Measurements from ENCODE around the gene ARL4D. TPM values are rescaled to one million over a fixed set of nuclear protein-coding genes. Genes with fewer than 3 reads are reported as not detected.
A peak's percentile ranks its signal among the peaks of the same experiment; 100 is the strongest.
"Not testable (repeated sequence)": the region's sequence is repeated elsewhere in the genome, so short reads cannot be mapped to it uniquely, and the experiment has no call there.

The ARL4D gene
- polyA plus RNA-seq, 3 donors, result 8.4 to 10.7 (median 9.7) TPM

GRCh38 chr17:43366891-43367736 is 31.7 kb upstream of the ARL4D start:
- DNase-seq, result no peak

DNA sequence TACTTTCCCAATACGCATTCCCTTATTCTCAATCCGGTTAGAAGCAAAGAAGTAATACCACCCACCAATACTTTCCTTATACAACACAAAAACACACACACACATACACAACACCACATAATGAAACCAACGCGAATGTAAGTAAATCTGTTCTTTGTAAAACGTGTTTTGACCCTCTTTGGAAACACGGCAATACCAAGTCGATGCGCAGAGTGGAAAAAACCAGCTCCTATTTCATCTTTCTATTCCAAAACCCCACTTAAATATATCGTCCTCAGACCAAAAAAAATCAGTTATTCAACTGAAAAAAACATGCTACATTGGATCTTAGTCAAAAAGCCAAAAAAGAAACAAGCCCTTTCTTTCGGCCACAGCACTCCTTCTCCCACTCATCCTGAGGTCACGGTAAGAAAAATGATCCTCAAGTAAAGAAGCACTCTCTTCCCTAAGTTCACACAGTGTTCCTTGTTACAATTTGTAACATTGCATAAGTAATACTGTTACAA is 31.0 kb upstream of the ARL4D start:
- peak; percentile 91 for DNase-seq

- peak; percentile 87 for DNase-seq
Observed at GRCh38 chr17:43368740-43369506, 29.9 kb upstream of the ARL4D start.

- DNase-seq, result no peak
Observed at GRCh38 chr17:43369986-43370385, 28.8 kb upstream of the ARL4D start.

DNA sequence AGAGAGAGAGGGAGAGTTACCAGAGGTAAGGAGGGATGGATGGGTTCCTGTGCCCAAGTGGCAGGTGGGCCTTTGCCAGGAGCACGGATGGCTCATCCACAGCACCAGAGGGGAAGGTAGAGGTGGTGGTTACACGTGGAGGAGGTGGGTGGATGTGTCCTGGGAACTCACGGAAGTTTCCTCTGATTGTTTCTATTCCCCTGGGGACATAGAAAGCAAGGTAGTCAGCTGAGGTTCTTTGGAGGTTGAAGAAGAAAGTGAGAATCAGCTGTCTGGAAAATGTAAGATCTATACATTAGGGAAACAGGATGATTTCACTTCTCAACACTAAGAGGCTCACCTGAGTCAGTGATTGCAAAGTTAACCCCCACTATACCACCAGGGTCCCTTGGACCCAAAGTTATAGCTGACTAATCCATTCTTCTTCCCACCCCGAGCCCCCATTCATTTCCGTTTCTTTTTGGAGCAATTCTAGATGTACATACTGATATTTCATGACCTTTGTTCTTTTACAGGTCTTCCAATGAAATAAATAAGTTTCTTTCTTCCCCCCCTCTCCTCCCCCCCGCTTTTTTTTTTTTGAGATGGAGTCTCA is 27.5 kb upstream of the ARL4D start:
- no peak for DNase-seq

DNA sequence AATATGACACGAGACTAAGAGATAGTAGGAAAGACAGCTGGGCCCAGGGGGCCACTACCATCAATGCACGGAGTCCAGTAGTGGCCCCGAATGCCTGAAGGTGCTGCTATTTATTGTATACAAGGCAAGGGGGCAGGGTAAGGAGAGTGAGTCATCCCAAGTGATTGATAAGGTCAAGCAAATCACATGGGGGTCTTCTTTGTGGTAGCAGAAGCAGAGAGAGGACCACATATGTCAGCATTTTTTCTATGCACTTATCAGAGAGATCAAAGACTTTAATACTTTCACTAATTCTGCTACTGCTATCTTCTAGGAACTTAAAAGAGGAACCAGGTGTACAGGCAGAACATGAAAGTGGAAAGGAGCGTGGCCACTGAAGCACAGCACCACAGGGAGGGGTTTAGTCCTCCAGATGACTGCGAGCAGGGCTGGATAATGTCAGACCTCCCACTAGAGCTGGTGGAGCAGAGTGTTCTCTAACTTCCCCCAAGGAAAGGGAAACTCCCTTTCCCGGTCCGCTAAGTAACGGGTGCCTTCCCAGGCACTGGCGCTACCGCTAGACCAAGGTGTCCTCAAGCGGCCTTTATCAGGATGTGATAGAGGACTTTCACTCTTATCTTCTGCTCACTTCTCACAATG is 26.4 kb upstream of the ARL4D start:
- no peak for DNase-seq

GRCh38 chr17:43373356-43373755 is 25.4 kb upstream of the ARL4D start:
- DNase-seq, result no peak

- DNase-seq, result not testable (repeated sequence)
Observed at GRCh38 chr17:43375915-43376314, 22.9 kb upstream of the ARL4D start.

DNA sequence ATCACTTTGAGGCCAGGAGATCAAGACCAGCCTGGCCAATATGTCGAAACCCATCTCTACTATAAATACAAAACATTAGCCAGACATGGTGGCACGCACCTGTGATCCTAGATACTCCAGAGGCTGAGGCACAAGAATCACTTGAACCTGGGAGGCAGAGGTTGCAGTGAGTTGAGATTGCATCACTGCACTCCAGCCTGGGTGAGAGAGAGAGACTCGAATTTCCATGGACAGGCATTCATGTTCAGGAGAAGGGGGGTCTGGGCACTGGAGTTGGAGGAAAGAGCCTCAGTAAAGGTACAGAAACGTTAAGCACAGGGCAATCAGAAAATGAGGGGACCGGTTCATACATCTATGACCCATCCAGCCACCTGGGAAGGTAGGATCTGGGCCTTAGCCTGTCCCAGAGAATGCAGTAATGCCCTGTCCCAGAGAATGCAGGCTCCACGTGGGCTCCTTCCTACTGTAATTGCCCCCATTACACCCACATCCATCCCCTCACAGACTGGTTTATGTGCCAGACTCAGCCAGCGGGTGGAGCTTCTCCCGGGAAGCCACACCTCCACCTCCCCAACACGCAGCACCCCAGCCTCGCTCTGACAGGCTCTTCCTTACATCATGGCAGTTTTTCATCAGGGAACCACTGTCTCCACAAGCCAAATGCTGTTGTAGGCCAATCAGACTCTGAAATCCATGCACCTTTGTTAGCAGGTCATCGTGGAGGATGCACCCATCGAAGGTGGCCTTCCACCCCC is 21.6 kb upstream of the ARL4D start:
- no peak for DNase-seq

- DNase-seq, result no peak
Observed at GRCh38 chr17:43378766-43379165, 20.0 kb upstream of the ARL4D start.

DNA sequence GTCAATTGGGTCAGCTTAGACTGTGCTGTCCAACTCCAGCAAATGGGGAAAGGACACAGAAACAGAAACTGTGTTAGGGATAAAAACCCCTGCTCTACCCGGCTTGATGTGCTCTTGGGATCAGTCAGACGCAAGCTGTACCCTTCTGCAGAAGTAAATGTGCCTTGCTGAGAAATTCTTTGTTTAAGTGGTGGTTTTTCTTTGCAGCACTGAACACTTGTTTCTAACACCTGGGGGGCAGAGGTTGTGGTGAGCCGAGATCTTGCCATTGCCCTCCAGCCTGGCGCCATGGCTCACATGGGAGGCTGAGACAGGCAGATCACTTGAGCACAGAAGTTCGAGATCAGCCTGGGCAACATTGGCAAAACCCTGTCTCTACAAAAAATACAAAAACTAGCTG is 18.5 kb upstream of the ARL4D start:
- no peak for DNase-seq

GRCh38 chr17:43381204-43381603 is 17.6 kb upstream of the ARL4D start:
- no peak for DNase-seq

DNA sequence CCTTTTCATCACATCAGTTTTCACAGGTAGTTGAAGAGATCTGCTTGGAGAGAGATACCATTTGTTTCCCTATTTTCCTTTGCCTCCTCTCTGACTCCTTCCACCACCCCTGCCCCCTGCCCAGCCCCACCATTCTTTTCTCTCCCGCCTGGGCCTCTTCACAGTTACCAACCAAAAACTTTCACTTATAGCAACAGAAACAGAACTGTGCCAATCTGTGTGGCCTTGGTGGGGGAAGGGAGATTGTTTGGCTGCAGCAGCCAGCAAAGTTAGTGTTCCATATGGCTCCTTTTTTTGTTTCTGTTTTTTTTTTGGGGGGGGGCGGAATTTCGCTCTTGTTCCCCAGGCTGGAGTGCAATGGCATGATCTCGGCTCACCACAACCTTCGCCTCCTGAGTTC is 17.2 kb upstream of the ARL4D start:
- DNase-seq, result no peak

- no peak for DNase-seq
Observed at GRCh38 chr17:43382776-43383175, 16.0 kb upstream of the ARL4D start.

DNA sequence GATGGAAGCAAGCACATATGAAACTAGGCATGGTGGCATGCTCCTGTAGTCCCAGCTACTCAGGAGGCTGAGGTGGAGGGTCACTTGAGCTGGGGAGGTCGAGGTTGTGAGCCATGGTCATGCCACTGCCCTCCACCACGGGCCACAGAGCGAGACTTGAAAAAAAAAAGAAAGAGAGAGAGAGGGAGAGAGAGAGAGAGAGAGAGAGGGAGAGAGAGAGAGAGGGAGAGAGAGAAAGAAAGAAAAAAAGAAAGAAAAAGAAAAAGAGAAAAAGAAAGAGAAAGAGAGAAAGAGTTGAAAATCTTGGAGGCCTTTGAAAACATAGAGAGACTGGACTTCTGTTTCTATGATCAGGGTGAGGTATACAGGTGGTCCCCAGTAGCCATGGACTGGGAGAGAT is 15.4 kb upstream of the ARL4D start:
- DNase-seq, result no peak

- no peak for DNase-seq
Observed at GRCh38 chr17:43383826-43384475, 14.8 kb upstream of the ARL4D start.

GRCh38 chr17:43384476-43384862 is 14.3 kb upstream of the ARL4D start:
- DNase-seq, result no peak

DNA sequence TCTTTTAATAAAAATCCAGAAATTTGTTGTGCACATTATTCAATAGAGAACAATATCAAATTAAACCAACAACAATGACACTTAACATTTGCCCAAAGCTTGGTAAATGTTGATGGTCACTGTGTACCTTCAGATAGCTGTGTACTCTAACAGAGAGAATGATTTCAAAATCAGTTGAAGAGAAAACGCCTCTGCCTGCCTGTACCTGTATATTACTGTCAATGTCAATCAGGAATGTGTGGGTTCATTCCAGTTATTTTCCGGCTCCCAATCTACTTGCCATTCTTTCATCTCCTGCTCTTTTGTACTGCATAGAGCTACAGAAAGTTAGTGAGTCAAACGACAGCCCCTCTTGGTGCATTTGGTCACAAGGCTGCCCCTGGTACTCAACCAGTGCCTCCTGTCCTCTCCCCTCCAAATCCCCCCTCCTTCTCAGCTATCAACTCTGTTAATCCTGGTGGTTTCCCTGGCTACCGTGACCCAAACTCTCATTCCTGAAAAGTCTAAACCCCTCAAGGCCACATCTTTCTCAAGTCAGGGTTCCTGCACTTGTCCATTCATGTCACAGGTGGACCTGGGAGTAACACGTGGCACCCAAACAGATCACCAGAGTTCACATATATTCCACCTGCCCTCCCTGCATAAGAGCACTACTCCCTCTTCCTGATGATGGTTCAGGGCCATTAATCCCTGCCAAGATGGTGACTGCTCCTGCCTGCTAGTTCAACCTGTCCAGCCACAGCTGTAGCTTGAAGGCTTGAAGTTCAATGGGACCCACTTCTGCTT is 13.6 kb upstream of the ARL4D start:
- DNase-seq, result no peak

GRCh38 chr17:43388359-43389045 is 10.3 kb upstream of the ARL4D start:
- DNase-seq, result peak; percentile 93
